Measurements from ENCODE around the gene EBNA1BP2. TPM values are rescaled to one million over a fixed set of nuclear protein-coding genes. Genes with fewer than 3 reads are reported as not detected.
"Not testable (repeated sequence)": the region's sequence is repeated elsewhere in the genome, so short reads cannot be mapped to it uniquely, and the experiment has no call there.

EBNA1BP2 gene
- total RNA-seq, 1 experiment from 2014 or later = 169 TPM

- intact Hi-C loops (cut with micrococcal nuclease; ENCODE audit: unreplicated experiment) = no loop called here
- Histone ChIP-seq H3K9me3 (ENCODE audit: low read depth, low read length, poor library complexity, severe bottlenecking) (peaks cover 3% of the 10 kb centered on the region), H3K27ac (ENCODE audit: low read depth, low read length, poor library complexity, severe bottlenecking) (peak overlapping the region; percentile 53), H3K36me3 (ENCODE audit: insufficient read depth, low read length, poor library complexity, severe bottlenecking) (no peaks in the 10 kb centered on the region), H3K27me3 (replicated peaks; ENCODE audit: insufficient read depth, low read depth, low read length, poor library complexity) (no peaks in the 10 kb centered on the region), H3K4me1 (ENCODE audit: insufficient read depth, low read length, poor library complexity, severe bottlenecking) (no peaks in the 10 kb centered on the region), H3K4me3 (ENCODE audit: low read depth, low read length, poor library complexity, severe bottlenecking) (peak overlapping the region; percentile 53)
- POLR2A ChIA-PET (ENCODE audit: low non-redundant PET) = no interaction called here
- CTCF ChIA-PET = no interaction called here
- no peak for DNase-seq (ENCODE audit: low spot score)
- TF ChIP-seq EZH2 (IDR thresholded peaks at IDR 0.05; ENCODE audit: borderline replicate concordance, low read depth, low read length, poor library complexity, severe bottlenecking) = no peak
- TF ChIP-seq, protein P1, sequence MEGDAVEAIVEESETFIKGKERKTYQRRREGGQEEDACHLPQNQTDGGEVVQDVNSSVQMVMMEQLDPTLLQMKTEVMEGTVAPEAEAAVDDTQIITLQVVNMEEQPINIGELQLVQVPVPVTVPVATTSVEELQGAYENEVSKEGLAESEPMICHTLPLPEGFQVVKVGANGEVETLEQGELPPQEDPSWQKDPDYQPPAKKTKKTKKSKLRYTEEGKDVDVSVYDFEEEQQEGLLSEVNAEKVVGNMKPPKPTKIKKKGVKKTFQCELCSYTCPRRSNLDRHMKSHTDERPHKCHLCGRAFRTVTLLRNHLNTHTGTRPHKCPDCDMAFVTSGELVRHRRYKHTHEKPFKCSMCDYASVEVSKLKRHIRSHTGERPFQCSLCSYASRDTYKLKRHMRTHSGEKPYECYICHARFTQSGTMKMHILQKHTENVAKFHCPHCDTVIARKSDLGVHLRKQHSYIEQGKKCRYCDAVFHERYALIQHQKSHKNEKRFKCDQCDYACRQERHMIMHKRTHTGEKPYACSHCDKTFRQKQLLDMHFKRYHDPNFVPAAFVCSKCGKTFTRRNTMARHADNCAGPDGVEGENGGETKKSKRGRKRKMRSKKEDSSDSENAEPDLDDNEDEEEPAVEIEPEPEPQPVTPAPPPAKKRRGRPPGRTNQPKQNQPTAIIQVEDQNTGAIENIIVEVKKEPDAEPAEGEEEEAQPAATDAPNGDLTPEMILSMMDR (conservative IDR thresholded peaks at IDR 0.05; ENCODE audit: low read depth, low read length) = no peak
- BruUV-seq (replicated peaks) = no TSS peak
These were observed 50.7 kb downstream of the EBNA1BP2 start for GRCh38 chr1:43121256-43121900.

DNA sequence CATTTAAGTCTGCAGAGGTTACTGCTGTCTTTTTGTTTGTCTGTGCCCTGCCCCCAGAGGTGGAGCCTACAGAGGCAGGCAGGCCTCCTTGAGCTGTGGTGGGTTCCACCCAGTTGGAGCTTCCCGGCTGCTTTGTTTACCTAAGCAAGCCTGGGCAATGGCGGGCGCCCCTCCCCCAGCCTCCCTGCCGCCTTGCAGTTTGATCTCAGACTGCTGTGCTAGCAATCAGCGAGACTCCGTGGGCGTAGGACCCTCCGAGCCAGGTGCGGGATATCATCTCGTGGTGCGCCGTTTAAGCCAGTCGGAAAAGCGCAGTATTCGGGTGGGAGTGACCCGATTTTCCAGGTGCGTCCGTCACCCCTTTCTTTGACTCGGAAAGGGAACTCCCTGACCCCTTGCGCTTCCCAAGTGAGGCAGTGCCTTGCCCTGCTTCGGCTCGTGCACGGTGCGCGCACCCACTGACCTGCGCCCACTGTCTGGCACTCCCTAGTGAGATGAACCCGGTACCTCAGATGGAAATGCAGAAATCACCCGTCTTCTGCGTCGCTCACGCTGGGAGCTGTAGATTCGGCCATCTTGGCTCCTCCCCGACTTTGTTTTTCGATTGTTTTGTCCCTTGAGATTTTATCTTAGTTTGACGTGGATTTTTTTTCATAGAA, 52.0 kb downstream of the EBNA1BP2 start:
- H3K27ac ChIP-seq (ENCODE audit: low read depth, low read length, poor library complexity, severe bottlenecking) = peak overlapping the region; percentile 53
- H3K27me3 ChIP-seq (replicated peaks; ENCODE audit: insufficient read depth, low read depth, low read length, poor library complexity); H3K4me1 ChIP-seq (ENCODE audit: insufficient read depth, low read length, poor library complexity, severe bottlenecking); CTCF ChIA-PET; H3K36me3 ChIP-seq (ENCODE audit: insufficient read depth, low read length, poor library complexity, severe bottlenecking); H3K9me3 ChIP-seq (ENCODE audit: low read depth, low read length, poor library complexity, severe bottlenecking); POLR2A ChIA-PET (ENCODE audit: low non-redundant PET); intact Hi-C loops (cut with micrococcal nuclease; ENCODE audit: unreplicated experiment); DNase-seq (ENCODE audit: low spot score): not testable (repeated sequence)
- BruUV-seq (replicated peaks) = TSS peak; percentile 70
- peak overlapping the region; percentile 53 for H3K4me3 ChIP-seq (ENCODE audit: low read depth, low read length, poor library complexity, severe bottlenecking)

Small RNA genes lying within 50 kb of the gene (microRNA-seq; reads per million reads assigned to microRNA genes)
- gene MIR6733 = 4.9 reads per million, percentile 15 among the genes with 10 or more reads in this experiment

Other genes with a start within 250 kb of the EBNA1BP2 start
- 36.7 and 43.2 TPM in 2 replicates for gene SLC2A1, start 213.4 kb downstream of the EBNA1BP2 start, total RNA-seq (2021)
- 0.20 and 0.73 TPM in 2 replicates for gene CFAP57, start within 50 bp of the EBNA1BP2 start, total RNA-seq (2021)
- gene TMEM125, start 97.7 kb upstream of the EBNA1BP2 start, total RNA-seq (2021) = not detected in 2 replicates
- gene C1orf210, start 113.3 kb upstream of the EBNA1BP2 start, total RNA-seq (2021) = not detected in 2 replicates
- not detected in 2 replicates for gene TIE1, start 128.7 kb upstream of the EBNA1BP2 start, total RNA-seq (2021)
- gene MPL, start 165.5 kb upstream of the EBNA1BP2 start, total RNA-seq (2021) = not detected in 2 replicates
- 296 and 309 TPM in 2 replicates for gene CDC20, start 186.7 kb upstream of the EBNA1BP2 start, total RNA-seq (2021)
- gene ELOVL1, start 195.7 kb upstream of the EBNA1BP2 start, total RNA-seq (2021) = 47.4 and 53.7 TPM in 2 replicates
- 36.7 TPM in 2 replicates for gene MED8, start 217.5 kb upstream of the EBNA1BP2 start, total RNA-seq (2021)
- 27.9 and 34.6 TPM in 2 replicates for gene SZT2, start 217.6 kb upstream of the EBNA1BP2 start, total RNA-seq (2021)

All from A673 (cell line).